Measurements from ENCODE around the gene KLHL35.

Gene KLHL35

DNA sequence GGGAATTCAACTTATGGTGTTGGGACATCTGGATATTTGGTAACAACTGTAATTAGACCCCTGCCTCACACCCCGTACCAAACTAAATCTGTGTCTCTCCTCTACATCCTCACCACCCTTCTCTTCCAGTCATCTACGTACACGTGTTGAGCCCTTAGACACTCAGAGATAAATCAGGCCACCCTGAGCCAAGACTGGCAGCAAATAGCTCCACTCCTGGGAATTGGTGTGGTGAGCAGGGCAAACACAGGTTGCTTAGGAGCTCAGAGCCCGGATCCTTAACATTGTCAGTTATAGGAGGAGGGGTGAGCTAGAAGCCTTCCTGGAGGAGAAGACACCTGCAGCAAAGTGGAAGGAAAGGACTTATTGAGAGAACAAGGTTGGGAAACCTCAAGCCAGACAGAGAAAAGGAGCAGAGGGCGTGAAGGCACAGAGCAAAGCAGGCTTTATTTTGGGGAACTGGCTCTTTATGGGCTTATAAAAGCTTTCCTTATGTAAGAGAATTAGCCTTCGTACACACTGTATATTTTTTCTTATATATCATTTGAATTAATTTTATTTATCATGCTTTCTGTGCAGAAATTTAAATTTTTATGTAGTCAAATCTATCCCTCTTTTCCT is 36.9 kb upstream of the KLHL35 start:
- no peak for DNase-seq

DNA sequence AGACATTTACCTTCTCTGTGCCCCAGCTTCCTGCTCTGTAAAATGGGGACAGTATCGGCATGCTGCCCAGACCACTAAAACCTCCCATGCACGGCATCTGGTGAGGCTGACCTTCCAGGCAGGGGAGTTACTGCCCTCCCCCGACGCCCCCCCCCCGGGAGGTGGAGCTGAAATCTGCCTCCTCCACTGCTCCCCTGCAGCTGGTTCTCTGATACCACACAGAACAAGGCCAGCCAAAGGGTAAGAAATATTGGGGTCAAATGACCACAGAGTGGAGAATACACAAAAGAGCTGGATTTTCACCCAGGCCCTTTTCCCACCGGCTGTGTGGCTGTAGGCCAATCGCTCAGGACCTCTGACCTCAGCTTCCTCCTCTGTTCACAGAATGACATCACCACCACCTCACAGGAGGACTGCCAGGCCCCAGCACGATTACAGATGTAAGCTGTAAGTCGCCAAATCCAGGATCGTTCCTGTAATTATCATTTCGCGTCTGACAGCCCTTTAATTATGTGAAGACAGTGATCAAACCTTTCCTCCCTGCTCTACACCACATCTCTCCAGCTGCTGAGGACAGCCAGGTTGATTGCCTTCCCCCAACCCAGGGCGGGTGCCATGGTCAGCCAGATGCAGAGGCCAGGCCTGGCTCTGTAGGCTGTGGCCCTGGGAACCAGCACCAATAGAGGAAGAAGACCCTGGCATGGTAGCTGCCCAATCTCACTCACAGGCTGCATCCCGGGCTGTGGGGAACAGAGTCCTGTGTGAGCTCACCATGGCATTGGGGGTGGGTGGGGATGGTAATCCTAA is 35.7 kb upstream of the KLHL35 start:
- DNase-seq, result no peak

DNA sequence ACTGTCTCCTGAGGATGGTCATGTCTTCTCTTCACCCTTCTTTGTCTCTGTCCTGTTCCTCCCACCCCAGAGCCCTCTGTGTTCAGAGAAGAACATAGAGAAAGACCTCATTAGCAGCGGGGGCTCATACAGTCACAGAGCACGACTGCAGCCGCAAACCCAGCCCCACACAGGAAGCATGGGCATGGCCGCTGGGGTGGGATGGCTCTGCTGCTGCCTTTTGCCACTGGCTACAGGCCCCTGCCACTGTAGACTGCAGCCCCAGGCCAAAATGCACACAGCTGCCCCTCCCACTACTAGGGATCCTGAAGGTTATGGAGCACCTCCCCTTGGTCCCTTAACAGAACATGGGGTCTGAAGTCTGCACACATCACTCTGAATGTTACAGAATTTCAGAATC is 34.9 kb upstream of the KLHL35 start:
- no peak for DNase-seq

DNA sequence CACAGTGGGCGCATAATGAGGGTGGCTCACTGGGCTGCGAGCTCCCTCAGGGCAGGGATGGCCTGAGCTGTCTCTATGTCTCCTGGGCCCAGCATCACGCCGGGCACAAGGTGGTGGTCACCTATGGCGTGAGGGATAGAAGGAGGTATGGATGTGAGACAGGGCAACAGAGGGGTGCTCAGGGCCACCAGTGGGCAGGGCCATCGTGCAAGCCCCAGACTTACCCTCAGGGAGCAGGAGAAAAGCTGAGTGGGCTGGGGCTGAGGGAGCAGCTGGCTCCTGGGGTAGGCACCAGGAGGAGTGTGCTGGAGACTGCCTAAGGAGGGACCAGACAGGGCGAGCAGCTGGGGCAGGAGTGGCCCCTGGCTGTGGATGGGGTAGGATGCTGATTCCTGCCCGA is 34.3 kb upstream of the KLHL35 start:
- DNase-seq, result no peak

DNA sequence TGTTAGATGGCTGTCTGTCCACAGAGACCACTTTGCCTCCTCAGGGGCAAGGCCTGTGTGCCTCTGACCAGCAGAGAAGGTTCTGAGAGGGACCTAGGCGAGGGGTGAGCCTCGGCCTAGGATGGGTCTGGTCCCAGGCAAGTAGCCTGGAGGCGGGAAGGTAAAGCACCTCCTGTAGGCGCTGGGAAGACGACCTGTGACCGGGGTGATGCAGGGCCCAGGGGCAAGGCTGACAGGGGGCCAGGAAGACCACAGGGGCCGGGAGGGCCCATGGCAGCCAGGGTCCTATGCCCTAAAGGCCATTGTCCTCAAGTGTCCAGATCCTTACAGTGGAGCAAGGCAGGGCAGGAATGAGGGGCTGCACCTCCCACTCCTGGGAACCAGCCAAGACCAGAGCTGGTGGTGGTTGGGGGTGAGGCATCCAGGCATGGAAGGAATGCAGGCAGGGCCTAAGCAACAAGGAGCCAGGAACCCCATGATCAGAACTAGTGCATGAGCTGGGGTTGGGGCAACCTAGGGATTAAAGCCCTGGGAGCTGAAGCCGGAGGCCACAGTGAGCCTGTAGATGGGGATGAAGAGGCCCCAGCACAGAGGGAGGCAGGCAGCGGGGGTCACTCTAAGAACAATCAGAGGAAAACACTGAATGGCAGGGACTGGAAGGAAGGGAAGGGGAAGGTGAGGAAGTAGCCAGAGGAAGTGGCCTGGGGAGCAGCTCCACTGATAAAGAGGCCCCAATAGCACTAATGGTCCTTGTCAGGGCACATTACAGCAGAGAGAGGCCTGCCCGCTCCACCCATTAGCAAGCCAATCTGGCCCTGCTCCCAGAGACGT is 32.9 kb upstream of the KLHL35 start:
- DNase-seq, result no peak

DNA sequence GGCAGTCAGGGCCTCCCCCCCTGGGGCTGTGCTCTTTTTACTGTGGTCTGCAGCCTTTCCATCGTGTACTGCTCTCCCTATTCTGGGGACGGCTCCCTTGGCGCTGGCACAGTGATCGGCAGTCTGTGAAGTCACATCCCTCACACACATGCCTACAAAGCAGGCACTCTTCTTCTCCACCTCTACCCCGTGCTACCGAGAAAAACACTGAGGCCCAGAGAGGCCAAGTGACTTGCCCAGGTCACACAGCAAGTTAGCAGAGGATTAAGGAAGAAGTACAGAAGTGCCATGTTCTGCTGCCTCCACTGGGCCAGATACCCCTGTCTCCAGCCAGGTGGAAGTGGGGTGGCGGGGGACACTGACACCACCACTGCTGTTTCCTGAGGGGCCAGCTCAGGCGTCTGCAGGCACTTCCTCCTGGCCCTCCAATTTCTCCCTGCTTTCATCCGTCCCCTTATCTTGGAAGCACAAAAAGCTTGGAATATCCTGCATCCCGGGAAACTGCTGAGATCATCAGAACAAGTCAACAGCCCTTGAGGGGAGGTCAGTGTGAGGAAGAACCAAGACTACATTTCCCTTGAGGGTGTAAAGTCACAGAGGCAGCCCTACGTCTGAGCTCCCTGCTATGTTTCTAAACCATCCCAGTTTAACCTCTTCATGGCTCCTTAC is 30.2 kb upstream of the KLHL35 start:
- DNase-seq, result no peak

DNA sequence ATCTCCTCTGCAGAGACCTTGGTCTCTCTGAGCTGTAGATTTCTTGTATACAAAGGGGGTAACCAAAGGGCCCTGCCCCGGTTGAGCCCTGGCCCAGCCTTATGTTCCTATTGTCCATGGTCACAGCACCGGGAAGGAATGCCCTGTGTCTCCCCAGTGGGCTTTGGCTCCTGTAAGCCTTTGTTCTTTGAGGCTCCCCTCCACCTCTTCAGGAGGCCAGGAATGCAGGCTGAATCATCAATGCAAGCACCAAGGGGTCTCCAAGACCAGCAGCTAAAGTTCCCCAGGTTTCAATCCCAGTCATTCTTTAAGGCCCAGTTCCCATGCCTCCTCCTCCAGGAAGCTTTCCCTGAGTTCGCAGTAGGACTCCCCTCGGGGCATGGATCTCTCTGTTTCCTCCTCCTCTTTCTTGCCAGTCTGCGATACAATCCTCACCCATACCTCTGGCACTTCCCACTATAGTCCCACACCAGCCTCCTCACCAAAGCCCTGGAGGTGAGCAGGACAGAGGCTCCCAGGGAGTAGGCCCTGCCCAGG is 29.2 kb upstream of the KLHL35 start:
- no peak for DNase-seq

DNA sequence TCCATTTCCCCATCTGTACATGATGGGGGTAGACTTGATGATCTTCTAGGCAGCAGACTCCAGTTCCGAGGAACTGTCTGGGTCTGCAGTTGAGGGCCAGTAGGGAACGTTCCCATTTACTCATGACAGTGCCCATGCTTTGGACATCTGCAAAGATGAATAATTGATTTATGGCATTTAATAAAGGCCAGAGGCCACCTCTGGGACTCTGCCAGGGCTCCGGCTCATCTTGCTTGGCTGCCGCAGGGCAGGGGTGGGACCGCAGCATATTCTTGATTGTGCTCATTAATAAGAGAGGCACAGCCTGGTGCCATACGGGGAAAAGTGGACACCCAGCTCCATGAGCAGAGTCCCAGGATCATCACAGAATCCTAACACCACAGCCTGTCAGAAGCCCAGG is 28.1 kb upstream of the KLHL35 start:
- no peak for DNase-seq

DNA sequence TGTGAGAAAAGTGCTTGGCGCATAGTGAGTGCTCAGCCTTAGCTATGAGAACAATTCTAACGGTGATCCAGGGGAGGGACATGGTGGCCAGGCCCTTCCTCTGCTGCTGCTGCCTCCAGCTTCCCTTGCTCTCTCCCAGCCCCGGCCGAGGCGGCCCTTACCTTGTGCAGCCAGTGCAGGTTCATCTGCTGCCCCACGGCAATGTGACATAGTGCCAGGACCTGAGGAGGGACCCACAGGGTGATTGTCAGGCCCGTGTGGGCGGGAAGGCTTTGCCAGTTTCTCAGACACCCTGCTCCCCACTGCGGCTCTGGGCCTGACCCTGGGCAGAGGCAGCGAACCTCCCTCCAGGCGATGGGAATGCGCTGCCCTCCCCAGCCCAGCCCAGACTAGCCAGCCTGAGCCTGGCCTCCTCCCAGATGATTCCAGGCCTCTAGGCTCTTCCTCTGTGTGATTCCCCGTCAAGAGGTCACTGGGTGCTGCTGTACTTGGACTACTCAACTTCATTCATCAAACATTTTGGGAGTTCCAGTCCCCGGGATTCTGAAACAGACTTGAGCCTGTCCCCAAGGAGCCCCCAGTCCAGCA is 23.7 kb upstream of the KLHL35 start:
- DNase-seq, result peak in 1 of 14 donors; percentile 9

DNA sequence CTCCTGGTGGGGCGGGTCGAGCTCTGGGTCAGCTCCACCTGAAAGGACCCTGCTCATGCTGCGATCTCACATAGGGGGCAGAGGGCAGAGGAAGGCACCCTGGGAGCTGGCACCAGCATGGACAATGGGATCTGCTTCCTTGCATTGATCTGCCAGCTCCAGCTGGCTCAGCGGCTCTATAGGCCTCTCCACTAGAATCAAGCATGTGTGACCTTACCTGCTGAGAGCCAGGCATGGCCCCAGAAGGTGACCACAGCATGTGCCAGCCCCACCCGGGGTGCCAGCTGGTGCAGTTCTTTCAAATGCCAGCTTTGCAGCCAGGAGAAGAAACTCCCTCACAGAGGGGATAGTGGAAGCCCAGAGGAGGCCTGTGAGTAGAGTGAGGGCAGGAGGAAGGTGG is 22.0 kb upstream of the KLHL35 start:
- peak in 1 of 14 donors; percentile 51 for DNase-seq

DNA sequence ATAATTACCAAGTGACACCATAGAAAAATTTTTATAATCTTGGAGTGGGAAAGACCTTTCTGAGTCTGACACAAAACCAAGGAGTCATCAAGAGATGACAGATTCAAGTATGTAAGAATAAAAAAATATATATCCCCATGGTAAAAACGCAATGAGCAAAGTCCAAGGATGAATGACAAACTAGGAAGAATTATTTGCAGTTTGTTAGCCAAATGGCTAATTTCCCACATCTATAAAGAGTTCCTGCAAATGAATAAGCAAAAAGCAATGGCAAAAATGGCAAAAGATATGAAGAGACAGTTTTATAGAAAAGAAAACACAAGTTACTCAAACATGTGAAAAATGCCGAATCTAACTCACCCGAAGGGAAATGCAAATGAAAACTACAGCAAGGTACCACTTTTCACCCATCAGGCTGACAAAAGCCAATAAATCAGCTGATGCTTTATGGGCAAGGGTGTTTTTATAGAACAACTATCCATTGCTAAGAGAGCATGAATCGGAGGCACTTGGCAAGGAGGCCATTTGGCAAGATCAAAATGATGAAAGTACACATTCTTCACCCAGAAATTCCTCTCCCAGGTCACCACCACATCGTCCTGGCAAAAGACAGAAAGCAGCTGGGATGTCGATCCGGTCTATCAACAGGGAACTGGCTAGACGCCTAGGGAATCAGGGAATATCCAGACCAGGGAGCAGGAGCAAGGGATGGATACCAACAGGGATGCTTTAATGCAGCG is 21.1 kb upstream of the KLHL35 start:
- peak in 2 of 14 donors; percentile 11 to 89 for DNase-seq

DNA sequence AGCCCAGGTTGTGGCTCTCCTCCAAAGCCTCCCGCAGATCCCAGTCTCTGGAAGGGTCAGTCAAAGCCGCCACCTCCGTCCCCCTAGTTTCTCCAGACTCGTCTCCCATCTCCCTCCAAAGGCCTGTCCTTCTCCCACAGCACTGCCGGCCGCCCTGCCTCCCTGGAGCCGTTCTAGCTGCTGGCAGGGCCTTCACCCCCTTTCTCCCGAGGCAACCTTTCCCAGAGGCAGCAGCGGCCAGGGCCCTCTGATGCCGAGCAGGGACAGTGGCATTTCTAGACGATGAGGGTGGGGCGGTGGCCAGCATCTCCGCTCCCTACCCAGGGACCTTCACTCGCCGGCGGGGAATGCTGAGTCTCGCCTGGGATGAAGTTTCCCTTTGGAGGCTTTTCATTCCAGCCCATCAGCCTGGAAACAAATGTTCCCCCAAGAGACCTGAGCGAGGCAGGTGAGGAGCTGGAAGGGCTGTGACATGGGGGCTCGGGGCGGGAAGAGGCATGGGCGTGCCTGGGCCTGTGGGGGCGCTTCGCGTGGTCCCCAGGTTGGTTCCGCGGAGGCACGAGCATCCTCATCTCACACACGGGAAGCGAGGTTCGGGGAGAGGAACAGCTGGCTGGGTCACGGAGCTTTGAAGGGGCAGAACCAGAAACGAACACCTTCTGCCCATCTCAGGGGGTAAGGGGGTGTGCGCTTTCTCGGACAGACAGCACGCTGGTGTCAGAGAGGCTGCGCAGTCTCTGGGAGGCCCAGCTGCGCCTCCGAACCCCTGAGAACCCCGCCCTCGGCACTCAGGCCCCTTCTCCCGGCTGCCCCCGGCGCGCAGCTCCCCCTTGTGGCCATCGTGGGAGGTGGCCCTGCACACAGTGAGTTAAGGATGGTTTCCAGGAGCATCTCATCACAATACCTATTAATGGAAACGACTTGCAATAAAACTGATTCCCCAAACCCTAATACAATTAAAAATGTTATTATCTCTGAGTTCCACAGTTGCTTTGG is 18.1 kb upstream of the KLHL35 start:
- DNase-seq, result no peak

DNA sequence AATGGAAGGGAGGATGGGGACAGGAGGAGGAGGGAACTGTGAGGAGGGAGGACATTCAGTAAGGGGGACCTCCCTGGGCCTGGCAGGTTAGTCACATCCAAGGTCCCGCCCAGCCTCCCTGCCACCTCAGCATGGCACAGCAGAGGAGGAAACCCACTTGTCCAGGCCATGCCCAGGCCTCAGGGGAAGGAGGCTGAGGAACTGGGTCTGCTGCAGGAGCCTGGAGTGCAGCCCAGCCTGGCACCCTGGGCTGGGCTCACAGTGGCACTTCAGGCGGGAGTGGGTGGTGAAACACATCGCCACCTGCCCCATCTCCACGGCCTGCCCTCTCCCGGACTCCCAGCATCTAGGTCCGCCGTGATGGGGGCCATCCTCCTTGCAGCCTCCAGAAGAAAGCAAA is 17.2 kb upstream of the KLHL35 start:
- DNase-seq, result no peak

DNA sequence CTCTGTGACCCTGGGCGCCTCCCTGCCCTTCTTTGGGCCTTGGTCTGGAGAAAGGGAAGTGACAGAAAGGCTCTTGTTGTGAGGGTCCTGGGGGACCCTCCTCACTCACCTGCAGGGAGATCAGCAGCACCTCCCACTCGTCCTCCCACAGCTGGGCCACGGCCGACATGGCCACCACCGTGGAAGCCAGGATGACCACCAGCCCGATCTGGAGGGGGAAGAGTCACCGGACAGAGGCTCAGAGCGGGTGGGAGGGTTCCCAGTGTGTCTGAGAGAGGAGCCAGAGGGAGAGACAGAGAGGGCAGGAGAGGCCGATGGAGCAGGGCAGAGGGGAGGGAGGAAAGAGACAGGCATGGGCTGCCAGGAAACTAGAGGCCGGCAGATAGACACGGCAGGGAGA is 16.8 kb upstream of the KLHL35 start:
- DNase-seq, result no peak

DNA sequence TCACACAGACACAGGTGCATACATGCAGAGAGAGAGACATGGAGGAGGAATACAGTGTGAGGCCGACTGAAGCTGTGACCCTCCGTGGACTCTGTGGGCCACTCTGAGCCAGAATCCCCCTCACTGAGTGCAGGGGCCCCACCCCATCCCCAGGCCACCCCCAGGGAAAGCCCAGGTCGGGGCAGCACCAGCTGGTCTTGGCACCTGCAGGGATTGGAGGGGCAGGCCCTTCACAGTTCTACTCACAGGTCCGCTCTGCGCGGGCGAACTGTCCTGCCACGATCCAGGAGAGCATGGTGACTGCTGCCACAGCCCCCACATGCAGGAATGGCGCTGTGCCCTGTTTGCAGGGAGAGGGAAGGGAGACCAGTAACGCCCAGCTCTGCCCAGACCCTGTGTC is 16.3 kb upstream of the KLHL35 start:
- DNase-seq, result no peak

DNA sequence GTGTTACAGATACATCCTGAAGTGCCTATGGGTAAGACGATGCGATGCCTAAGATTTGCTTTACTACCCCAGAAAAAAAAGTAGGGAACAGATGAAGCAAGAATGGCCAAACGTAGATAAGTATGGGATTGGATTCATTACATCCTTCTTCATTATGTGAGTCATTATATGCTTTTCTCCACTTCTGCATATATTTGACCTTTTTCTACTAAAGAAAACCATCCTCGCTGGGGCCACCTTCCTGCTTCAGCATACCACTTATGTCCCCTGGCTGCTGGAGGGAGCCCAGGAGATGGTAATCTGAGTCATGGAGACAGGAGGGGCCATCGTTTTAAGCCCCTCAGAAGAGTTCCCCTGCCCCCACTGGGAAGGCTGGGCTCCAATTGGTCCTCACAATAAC is 14.4 kb upstream of the KLHL35 start:
- DNase-seq, result no peak

DNA sequence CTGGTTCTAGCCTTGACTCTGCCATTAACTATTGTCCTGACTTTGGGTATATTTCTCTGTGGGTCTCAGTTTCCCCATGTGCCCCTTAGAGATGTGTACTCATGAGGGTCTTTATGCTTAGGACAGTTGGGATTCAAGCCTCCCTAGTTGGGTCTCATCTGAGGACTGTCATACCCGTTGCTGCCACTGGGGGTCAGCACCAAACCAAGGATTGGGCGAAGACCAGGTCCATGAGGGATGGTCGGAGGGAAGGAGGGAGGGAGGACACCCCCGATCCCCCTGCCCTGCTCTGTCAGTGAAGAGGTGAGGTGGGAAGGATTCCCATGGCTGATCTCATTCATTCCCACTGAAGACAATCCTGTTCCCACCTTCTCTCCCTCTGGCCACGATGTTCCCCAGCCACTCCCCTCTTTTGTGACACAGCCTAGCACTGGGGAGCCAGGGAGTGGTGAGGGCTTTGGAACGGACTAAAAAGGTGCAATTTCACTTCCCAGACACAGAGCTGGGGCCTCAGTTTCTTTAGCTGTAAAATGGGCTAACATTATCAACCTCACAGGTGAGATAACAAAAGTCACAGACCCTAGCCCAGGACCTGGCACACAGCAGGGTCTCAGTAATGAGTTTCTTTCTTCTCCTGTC is 12.4 kb upstream of the KLHL35 start:
- DNase-seq, result peak in 11 of 14 donors; percentile 13 to 61 (median 34)

DNA sequence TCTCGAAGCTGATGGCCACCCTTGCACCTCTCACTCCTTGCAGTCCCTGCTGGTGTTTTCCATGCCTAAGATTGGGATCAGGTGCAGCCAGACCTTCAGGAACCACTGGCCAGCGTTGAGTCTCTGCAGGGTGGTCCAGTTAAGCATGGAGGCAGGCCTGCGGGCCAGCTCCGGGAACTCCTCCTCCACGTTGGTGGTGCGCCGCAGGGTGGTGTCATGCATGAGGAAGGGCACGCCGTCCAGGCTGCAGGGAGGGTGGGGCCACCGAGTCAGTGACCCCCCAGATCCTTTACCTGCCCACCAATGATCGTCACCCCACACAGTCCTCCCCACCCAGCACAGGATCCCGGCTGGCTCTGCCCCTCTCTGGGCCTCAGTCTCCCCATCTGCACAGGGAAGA is 10.0 kb upstream of the KLHL35 start:
- no peak for DNase-seq

DNA sequence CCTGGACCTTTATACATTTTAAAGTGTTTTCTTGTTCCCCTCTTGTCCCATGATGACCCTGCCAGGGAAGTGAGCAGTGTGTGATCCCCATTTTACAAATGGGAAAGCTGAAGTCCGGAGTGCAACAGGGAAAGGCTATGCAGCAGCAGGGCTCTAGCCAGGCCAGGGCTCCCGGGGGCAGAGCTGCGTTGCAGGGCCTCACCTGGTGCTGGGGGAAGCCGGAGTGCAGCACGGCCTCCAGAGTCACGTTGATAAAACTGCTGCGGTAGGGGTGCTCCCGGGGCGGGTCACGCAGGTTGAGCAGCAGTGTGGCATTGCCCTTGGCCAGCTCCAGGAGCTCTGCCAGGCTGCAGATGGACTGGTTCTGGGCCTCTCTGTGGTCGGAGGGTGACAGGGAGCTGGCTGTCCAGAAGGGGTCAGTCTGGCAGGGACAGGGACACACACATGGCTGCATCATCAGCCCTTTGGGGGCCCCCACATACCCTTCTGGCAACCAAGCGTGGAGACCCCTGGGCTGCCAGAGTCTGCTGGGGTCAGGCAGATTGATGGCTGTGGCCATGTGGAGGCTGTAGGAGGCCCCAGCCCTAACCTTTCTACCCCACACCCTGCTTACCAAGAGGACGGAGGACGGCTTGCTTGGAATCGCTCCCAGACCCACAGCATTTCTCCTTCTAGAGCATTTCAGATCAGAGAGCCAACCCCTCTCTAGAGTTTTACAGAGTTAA is 9.3 kb upstream of the KLHL35 start:
- DNase-seq, result no peak

All from C1 segment of cervical spinal cord (tissue), 14 donors.